Muscle of arm (tissue), 12 donors: ENCODE data around the gene CCNB2. TPM values are rescaled to one million over a fixed set of nuclear protein-coding genes. Genes with fewer than 3 reads are reported as not detected.
"Not testable (repeated sequence)": the region's sequence is repeated elsewhere in the genome, so short reads cannot be mapped to it uniquely, and the experiment has no call there.

Source experiments
- DNase-seq: peaks from one replicate; pipeline ENCODE4 v3.0.0-alpha.2; 2013
- polyA plus RNA-seq, 12 donors: library from polyadenylated mRNA; unstranded; fragments of 120-200 nt; gene quantifications; one replicate each; pipeline ENCODE4 v1.2.1, GENCODE V29; 2013; ENCODE audit not compliant: insufficient read length in 12 of 12

CCNB2 gene
- polyA plus RNA-seq, 12 donors = 10.6 to 31.1 (median 21.6) TPM; not detected in 1

DNA sequence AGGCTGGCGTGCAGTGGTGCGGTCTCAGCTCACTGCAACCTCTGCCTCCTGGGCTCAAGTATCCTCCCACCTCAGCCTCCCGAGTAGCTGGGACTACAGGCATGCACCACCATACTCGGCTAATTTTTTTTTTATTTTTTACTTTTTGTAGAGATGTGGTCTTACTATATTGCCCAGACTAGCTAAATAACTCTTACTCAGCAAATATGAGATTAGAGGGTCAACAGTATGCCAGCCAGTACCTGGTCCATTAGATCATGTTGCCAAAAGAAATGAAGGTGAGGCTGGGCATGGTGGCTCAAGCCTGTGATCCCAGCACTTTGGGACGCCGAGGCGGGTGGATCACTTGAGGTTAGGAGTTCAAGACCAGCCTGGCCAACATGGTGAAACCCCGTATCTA lies 57.1 kb downstream of the CCNB2 start:
- DNase-seq = not testable (repeated sequence)

DNA sequence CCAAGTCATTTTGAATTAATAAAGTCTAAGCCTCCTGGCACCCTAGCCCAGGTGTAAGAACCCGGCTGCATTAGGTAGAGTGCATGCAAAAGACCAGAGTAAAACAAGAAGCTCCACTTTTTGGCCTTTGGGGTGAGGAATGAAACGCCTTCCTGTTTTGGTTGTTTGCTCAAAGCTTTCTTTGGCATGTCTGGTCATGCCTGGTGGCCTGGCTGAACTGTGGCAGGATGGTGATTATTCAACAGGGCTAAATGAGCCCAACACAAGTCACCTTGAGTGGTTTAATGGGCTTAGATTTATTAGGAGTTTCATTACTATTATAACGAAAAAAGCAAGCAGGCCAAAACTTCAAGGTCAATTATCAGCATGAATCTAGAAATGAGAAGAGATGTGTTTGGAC lies 60.8 kb downstream of the CCNB2 start:
- DNase-seq = no peak

DNA sequence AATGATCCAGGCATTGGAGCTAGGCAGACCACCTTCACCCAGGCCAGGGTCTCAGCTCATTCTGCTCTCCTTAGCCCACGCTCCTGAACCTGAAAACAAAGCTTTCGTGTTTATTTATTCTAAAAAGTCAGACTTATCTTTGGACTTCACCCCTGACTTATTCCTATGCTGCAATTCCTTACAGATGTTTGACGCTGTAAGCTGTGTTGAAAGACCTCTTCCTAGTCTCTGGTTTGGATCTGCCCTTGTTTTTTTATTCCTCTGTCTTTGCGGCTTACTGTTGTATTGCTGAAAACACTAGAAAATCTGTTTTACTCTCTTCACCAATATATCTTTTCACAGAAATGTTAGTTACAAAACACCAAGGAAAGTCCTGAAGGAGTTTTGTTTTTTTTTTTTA lies 61.2 kb downstream of the CCNB2 start:
- DNase-seq = no peak

DNA sequence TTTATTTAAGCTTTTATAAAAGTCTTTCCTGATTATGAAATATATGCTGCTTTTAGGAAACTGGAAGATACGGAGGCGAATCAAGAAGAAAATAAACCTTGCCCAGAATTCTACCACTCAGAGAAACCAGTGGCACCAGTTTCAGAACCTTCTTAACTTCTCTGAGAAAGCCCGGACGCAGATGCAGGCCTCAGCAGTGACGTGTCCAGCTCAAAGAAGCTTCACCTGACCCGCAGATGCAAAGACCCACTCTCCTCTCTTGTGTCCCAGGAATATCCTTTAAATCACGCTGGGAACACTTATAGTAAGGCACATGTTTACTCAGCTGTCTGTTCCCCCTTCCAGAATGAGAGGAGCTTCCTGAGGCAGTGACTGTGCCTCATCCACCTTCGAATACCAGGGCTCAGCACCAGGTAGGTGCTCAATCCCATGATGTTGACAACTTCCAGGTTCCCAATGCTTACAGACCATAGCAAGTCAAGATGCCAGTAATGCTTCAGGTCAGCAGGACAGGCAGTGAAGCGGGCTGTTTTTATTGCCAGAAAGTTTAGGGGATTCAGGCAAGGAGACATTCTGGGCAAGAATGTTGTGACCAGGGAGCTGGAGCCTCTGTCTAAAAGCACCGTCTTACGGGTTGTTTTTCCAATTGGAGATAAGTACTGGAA lies 61.8 kb downstream of the CCNB2 start:
- DNase-seq = no peak

DNA sequence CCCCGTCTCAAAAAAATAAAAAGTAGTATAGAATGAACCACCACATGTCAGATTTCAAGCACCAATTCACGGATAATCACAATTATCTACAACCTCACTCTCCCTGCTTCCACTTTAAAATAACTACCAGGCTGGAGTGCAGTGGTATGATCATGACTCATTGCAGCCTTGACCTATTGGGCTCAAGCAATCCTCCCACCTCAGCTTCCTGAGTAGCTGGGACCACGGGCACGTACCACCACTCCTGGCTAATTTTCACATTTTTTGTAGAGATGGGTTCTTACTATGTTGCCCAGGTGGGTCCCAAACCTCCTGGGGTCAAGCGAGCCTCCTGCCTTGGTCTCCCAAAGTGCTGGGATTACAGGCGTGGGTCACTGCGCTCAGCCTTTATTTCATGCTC lies 63.6 kb downstream of the CCNB2 start:
- DNase-seq = no peak

DNA sequence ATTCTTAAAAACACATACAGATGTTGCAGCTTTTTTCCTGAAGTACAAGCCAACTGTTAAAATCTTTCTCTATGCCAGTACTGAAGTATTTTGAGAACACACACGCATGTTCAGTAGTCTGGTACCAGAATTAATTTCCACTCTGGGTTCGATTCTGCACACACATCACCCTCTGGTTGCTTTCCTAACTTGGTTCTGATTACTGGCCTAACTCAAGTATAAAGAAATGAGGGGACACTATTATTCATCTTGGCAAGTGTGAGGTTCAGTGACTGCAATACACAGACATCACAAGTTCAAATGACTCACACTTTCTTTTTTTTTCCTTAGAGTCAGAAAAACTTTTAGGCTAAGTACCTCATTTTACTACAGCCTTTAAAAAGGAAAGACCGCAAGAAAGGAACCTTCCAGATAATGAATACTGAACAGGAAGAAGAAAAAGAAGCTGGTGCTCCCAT lies 64.3 kb downstream of the CCNB2 start:
- DNase-seq = no peak

DNA sequence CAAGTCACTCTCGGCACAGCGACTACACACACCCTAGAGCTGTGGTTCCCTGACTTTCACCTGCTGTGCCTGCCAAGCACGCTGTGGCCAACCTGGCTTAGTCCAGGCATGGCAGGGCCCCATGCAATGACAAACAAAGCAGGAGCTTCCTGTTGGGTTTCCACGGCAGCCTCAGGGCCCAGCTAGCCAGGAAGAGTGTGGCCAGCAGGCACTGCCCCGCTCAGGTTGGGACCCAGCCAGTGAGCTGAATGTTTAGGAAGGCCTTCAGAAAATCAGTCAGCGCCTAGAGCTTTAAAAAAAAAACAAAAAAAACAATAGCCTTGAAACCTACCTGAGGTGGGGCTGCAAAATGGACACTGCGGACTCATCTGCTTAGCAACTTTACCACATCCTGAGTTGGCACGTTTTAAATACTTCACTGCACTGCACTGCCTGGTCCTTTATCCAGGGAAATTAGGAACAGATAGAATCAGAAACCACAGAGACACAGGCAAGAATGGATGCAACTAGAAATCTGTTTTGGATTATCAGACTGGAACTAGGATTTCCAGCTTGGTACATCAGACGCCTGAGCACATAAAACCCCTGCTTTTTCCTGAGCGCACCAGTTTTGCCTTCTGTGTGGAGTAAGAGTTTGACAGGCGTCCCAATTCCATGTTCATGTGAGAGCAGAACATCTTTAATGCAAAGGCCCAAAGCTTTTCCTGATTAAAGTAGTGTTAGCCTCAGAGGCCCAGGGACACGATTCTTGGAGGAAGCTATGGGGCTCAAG lies 65.5 kb downstream of the CCNB2 start:
- DNase-seq = no peak

DNA sequence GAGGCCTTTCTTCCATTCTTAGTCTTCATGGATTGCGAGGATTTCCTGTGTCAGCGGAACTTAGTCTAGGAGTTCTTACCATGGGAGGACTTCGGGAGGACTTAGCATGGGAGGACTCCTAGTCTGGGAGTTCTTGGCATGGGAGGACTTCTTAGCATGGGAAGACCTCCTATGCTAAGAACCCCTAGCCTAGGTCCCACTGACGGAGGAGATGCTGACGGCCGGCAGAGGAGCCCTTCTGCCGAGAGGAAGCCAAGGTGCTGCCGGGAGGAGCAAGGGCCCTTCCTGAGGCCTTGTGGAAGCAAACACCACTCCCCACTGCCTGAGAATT lies 66.1 kb downstream of the CCNB2 start:
- no peak for DNase-seq

DNA sequence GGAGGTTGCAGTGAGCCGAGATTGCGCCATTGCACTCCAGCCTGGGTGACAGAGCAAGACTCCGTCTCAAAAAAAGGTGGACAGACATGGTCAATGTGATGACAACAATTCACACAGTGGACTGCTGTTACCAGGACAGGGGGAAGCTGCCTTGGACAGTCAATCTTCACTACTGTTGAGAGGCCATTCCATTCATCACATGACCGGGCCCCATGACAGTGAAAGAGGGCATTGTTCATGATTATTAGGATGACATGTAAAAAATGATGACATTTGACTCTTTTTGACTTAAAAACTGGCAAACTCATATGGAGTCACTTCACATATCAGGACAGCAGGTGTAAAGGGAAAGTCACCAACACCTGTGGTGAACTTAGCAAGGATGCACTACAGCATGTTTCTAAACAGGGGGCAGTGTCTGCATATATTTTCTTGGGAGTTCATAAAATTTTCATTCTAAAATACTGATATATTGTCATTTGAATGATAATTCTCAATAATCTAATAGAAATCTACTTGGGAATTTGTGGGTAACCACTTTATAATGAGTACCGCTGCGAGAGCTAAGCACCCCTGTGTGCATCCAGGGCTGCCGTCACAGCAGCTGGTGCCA lies 67.4 kb downstream of the CCNB2 start:
- DNase-seq = no peak

DNA sequence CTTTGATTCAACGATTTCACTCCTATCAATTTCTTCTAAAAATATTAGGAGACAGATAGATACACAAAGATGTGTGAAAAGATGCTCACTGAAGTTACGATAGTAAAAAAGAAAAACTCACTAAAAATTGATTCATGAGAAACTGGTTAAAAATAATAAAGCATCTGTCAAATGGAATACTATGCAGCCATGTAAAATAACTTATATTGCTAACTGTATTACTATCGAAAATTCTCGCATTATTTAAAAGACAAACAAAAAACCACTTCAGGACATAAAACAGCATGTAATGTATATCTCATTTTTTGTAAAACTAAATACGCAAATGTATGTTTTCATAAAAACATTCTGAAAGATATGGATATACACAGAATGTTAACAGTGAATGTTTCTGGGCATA lies 68.2 kb downstream of the CCNB2 start:
- no peak for DNase-seq

DNA sequence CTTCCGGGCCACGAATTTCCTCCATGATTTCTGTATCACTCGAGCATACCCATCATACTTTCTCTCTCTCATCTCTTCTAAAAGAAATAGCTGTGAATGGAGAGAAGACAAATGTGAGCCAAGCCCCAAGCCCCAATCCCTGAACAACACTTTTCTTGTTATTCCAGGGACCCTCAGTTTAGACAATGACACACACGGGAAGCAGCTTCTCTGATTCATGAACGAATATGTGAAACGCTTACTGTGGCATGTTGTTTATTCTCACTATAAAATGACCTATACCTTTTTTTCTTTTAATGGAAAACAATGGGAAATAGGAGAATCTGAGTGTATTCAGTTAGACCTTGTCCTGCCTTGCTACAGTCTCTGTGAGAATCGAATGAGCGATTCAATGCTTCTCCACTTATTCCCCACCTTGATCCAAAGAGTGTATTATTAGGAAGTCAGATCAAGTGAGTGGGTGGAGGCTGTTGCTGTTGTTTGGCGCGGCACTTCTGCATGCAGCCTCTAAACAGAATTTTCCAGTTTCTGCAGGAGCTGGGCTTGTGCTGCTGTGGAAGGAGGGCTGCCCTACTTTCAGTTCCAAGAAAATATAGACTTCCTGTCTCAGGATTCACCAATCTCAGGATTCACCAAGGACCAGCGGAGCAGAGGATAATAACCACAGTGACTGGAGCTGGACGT lies 69.3 kb downstream of the CCNB2 start:
- DNase-seq = no peak

Other genes with a start within 250 kb of the CCNB2 start
- 100 to 1,000 TPM in 1 of 12 donors, 10 to 100 TPM in 10, not detected in 1; 50.8 to 133 (median 72.8) TPM for gene SLTM, start 171.5 kb upstream of the CCNB2 start, polyA plus RNA-seq
- gene RNF111, start 117.5 kb upstream of the CCNB2 start, polyA plus RNA-seq = 10 to 100 TPM in 11 of 12 donors, not detected in 1; 20.7 to 46.6 (median 24.3) TPM
- gene LDHAL6B, start 101.7 kb downstream of the CCNB2 start, polyA plus RNA-seq = under 1 TPM in 6 of 12 donors, not detected in 6; 0.11 to 0.17 (median 0.14) TPM